SK-N-MC (cell line): ENCODE measurements around the gene FBRSL1.

Source experiments
- DNase-seq: peaks from one replicate; pipeline ENCODE4 v3.0.0-alpha.2; 2011; ENCODE audit warnings: low read depth, low spot score
- H3K27ac ChIP-seq: fragments of 200-600 bp; sonication (generic); 2 replicates; pipeline ENCODE4 v1.5.1; 2016; ENCODE audit warnings: mixed run types
- H3K36me3 ChIP-seq: fragments of 200-600 bp; sonication (generic); 2 replicates; pipeline ENCODE4 v1.6.1; 2017; ENCODE audit warnings: antibody characterized with exemption, low read length, mixed read lengths; ENCODE audit not compliant: insufficient read depth
- H3K4me3 ChIP-seq: fragments of 200-600 bp; sonication (generic); 2 replicates; pipeline ENCODE4 v1.5.1; 2016
- H3K9ac ChIP-seq: fragments of 200-600 bp; sonication (generic); 2 replicates; pipeline ENCODE4 v1.8.0; 2017; ENCODE audit warnings: mixed run types, mixed read lengths; ENCODE audit not compliant: insufficient read length
- H3K9me3 ChIP-seq: fragments of 200-600 bp; sonication (generic); 2 replicates; pipeline ENCODE4 v1.6.1; 2017; ENCODE audit warnings: low read depth, mild to moderate bottlenecking, antibody characterized with exemption, low read length, moderate library complexity, mixed read lengths
- EZH2 ChIP-seq: fragments of 200-600 bp; sonication (generic); IDR thresholded peaks from one replicate; pipeline ENCODE4 v1.6.1; 2017; ENCODE audit warnings: antibody characterized with exemption
- FOXP2 ChIP-seq: optimal IDR thresholded peaks from 2 replicates; pipeline ENCODE3; 2011; ENCODE audit warnings: mild to moderate bottlenecking, moderate library complexity; ENCODE audit not compliant: insufficient read depth; ENCODE audit errors: extremely low read length, control extremely low read depth
- POLR2AphosphoS5 ChIP-seq: IDR thresholded peaks from 2 replicates; pipeline ENCODE4 v1.6.1; 2012; ENCODE audit warnings: mild to moderate bottlenecking, low read depth, low read length, borderline replicate concordance

FBRSL1 gene

GRCh38 chr12:132490422-132491137 is 629 bp downstream of the FBRSL1 start:
- Histone ChIP-seq H3K4me3 (peak overlapping the region; percentile 84), H3K27ac (no peak overlapping the region), H3K36me3 (no peaks in the 10 kb centered on the region), H3K9ac (peak overlapping the region; percentile 74), H3K9me3 (no peaks in the 10 kb centered on the region)
- TF ChIP-seq EZH2 = no peak
- TF ChIP-seq POLR2AphosphoS5 = no peak
- no peak for TF ChIP-seq FOXP2
- no peak for DNase-seq

GRCh38 chr12:132491138-132491663 is 1.2 kb downstream of the FBRSL1 start:
- DNase-seq = no peak
- Histone ChIP-seq H3K9me3 (no peaks in the 10 kb centered on the region), H3K27ac (no peak overlapping the region), H3K4me3 (peak overlapping the region; percentile 84), H3K36me3 (no peaks in the 10 kb centered on the region), H3K9ac (peak overlapping the region; percentile 74)
- TF ChIP-seq POLR2AphosphoS5 = no peak
- no peak for TF ChIP-seq FOXP2
- TF ChIP-seq EZH2 = no peak

- TF ChIP-seq EZH2 (no peak), POLR2AphosphoS5 (no peak), FOXP2 (no peak)
- H3K9me3 ChIP-seq = no peaks in the 10 kb centered on the region
- no peaks in the 10 kb centered on the region for H3K36me3 ChIP-seq
- no peak overlapping the region for H3K27ac ChIP-seq
- DNase-seq = no peak
- peak overlapping the region; percentile 74 for H3K9ac ChIP-seq
- H3K4me3 ChIP-seq = peak overlapping the region; percentile 84
Observed at GRCh38 chr12:132491761-132492378, 1.9 kb downstream of the FBRSL1 start.

- no peaks in the 10 kb centered on the region for H3K9me3 ChIP-seq
- H3K27ac ChIP-seq = no peak overlapping the region
- peak overlapping the region; percentile 84; the same call in 1 of the 2 replicates for H3K4me3 ChIP-seq
- TF ChIP-seq EZH2 (no peak), POLR2AphosphoS5 (no peak), FOXP2 (no peak)
- H3K9ac ChIP-seq = no peak overlapping the region
- no peak for DNase-seq
- H3K36me3 ChIP-seq = no peaks in the 10 kb centered on the region
Observed at GRCh38 chr12:132492522-132492921, 2.6 kb downstream of the FBRSL1 start.

- TF ChIP-seq EZH2 (no peak), POLR2AphosphoS5 (no peak), FOXP2 (no peak)
- H3K9ac ChIP-seq = no peak overlapping the region
- no peaks in the 10 kb centered on the region for H3K36me3 ChIP-seq
- DNase-seq = no peak
- no peak overlapping the region for H3K27ac ChIP-seq
- no peak overlapping the region for H3K4me3 ChIP-seq
- no peaks in the 10 kb centered on the region for H3K9me3 ChIP-seq
Observed at GRCh38 chr12:132492951-132493350, 3.0 kb downstream of the FBRSL1 start.

GRCh38 chr12:132493482-132494178 is 3.7 kb downstream of the FBRSL1 start:
- H3K27ac ChIP-seq = no peak overlapping the region
- no peaks in the 10 kb centered on the region for H3K9me3 ChIP-seq
- H3K9ac ChIP-seq = no peak overlapping the region
- no peak for TF ChIP-seq POLR2AphosphoS5
- no peak for TF ChIP-seq FOXP2
- no peak for TF ChIP-seq EZH2
- no peak overlapping the region for H3K4me3 ChIP-seq
- H3K36me3 ChIP-seq = no peaks in the 10 kb centered on the region
- no peak for DNase-seq

GRCh38 chr12:132494294-132495164 is 4.6 kb downstream of the FBRSL1 start:
- H3K27ac ChIP-seq = no peak overlapping the region

GRCh38 chr12:132495165-132495544 is 5.2 kb downstream of the FBRSL1 start:
- H3K9me3 ChIP-seq = no peaks in the 10 kb centered on the region
- no peak overlapping the region for H3K27ac ChIP-seq

More at GRCh38 chr12:132494294-132495164, 4.6 kb downstream of the FBRSL1 start:
- no peak overlapping the region for H3K9ac ChIP-seq
- H3K9me3 ChIP-seq = no peaks in the 10 kb centered on the region
- H3K36me3 ChIP-seq = no peaks in the 10 kb centered on the region
- TF ChIP-seq FOXP2 (no peak), EZH2 (no peak), POLR2AphosphoS5 (no peak)
- DNase-seq = no peak
- no peak overlapping the region for H3K4me3 ChIP-seq

More at GRCh38 chr12:132495165-132495544, 5.2 kb downstream of the FBRSL1 start:
- no peak overlapping the region for H3K9ac ChIP-seq
- no peak for DNase-seq
- no peaks in the 10 kb centered on the region for H3K36me3 ChIP-seq
- TF ChIP-seq POLR2AphosphoS5 = no peak
- no peak for TF ChIP-seq FOXP2
- no peak for TF ChIP-seq EZH2
- H3K4me3 ChIP-seq = no peak overlapping the region
